ENCODE measurements around the gene MAML3. TPM values are rescaled to one million over a fixed set of nuclear protein-coding genes. Genes with fewer than 3 reads are reported as not detected.
A peak's percentile ranks its signal among the peaks of the same experiment; 100 is the strongest.

Gene MAML3
- total RNA-seq, 2 experiments from 2014 or later, result 2.5 to 2.9 TPM

- H3K27ac Mint-ChIP-seq, result no peak overlapping the region
- CTCF ChIA-PET, result no interaction called here
- Histone ChIP-seq H3K27ac (ENCODE audit: low read depth in 1 of 2, low read length in 2 of 2) (no peak overlapping the region), H3K36me3 (ENCODE audit: insufficient read depth, low read length) (no peaks in the 10 kb centered on the region), H3K27me3 (ENCODE audit: control insufficient read depth in 1 of 2, insufficient read depth in 2 of 2, low read length in 2 of 2) (no peaks in the 10 kb centered on the region), H3K9me3 (ENCODE audit: control insufficient read depth in 1 of 2, insufficient read depth in 1 of 2, low read length in 2 of 2) (no peaks in the 10 kb centered on the region), H3K4me1 (ENCODE audit: insufficient read depth, low read length) (no peaks in the 10 kb centered on the region), H3K4me3 (ENCODE audit: low read length) (no peak overlapping the region)
- H3K4me1 Mint-ChIP-seq (ENCODE audit: low read depth), result no peaks in the 10 kb centered on the region
- POLR2A ChIA-PET, result no interaction called here
- no peaks in the 10 kb centered on the region for H3K9me3 Mint-ChIP-seq
- no peak for TF ChIP-seq CTCF (IDR thresholded peaks at IDR 0.05)
- no peaks in the 10 kb centered on the region for H3K27me3 Mint-ChIP-seq
- ATAC-seq (ENCODE audit: poor library complexity) (no peak), DNase-seq (peak in 2 of 14 experiments; percentile 31 to 42)
- H3K36me3 Mint-ChIP-seq (ENCODE audit: low read depth), result no peaks in the 10 kb centered on the region
- intact Hi-C loops (cut with DNase I, micrococcal nuclease), result no loop called here
- no peak overlapping the region for H3K4me3 Mint-ChIP-seq
These were observed 280.7 kb downstream of the MAML3 start for GRCh38 chr4:139873111-139873860.

DNA sequence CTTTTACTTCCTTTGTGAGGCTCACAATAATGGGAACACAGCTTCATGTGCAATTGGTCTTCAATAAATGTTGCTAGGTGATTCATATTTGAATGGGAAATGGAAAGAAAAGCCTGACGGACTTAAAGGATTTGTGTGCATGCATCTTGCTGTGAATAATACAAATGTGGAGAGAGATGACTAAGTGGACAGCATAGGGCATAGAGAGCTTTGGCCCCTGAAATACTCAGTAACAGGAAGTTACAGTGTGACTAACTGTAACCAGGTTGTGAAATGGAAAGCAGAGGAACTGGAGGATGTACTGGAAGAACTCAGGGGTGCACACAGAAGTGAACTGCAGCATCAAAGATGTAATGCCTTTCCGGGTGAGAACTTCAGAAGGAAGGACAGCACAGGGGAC, 281.7 kb downstream of the MAML3 start:
- Histone ChIP-seq H3K4me1 (ENCODE audit: insufficient read depth, low read length) (no peaks in the 10 kb centered on the region), H3K27me3 (ENCODE audit: control insufficient read depth in 1 of 2, insufficient read depth in 2 of 2, low read length in 2 of 2) (no peaks in the 10 kb centered on the region), H3K36me3 (ENCODE audit: insufficient read depth, low read length) (no peaks in the 10 kb centered on the region), H3K4me3 (ENCODE audit: low read length) (no peak overlapping the region), H3K9me3 (ENCODE audit: control insufficient read depth in 1 of 2, insufficient read depth in 1 of 2, low read length in 2 of 2) (no peaks in the 10 kb centered on the region), H3K27ac (ENCODE audit: low read depth in 1 of 2, low read length in 2 of 2) (no peak overlapping the region)
- CTCF ChIA-PET, result no interaction called here
- intact Hi-C loops (cut with DNase I, micrococcal nuclease), result no loop called here
- H3K27ac Mint-ChIP-seq, result no peak overlapping the region
- no peak overlapping the region for H3K4me3 Mint-ChIP-seq
- POLR2A ChIA-PET, result no interaction called here
- DNase-seq, result peak in 3 of 14 experiments; percentile 9 to 65 (median 49)
- H3K4me1 Mint-ChIP-seq (ENCODE audit: low read depth), result no peaks in the 10 kb centered on the region
- no peaks in the 10 kb centered on the region for H3K27me3 Mint-ChIP-seq
- H3K9me3 Mint-ChIP-seq, result no peaks in the 10 kb centered on the region
- no peak for ATAC-seq (ENCODE audit: poor library complexity)
- H3K36me3 Mint-ChIP-seq (ENCODE audit: low read depth), result no peaks in the 10 kb centered on the region
- no peak for TF ChIP-seq CTCF (IDR thresholded peaks at IDR 0.05)

GRCh38 chr4:139869810-139870209, 284.2 kb downstream of the MAML3 start:
- no peak overlapping the region for H3K4me3 ChIP-seq (ENCODE audit: low read length)
- H3K4me1 ChIP-seq (ENCODE audit: insufficient read depth, low read length), result no peaks in the 10 kb centered on the region
- DNase-seq (no peak), ATAC-seq (ENCODE audit: poor library complexity) (no peak)
- H3K36me3 ChIP-seq (ENCODE audit: insufficient read depth, low read length), result no peaks in the 10 kb centered on the region
- Mint-ChIP-seq H3K27me3 (no peaks in the 10 kb centered on the region), H3K4me1 (ENCODE audit: low read depth) (no peaks in the 10 kb centered on the region), H3K9me3 (no peaks in the 10 kb centered on the region), H3K4me3 (no peak overlapping the region), H3K36me3 (ENCODE audit: low read depth) (no peaks in the 10 kb centered on the region), H3K27ac (no peak overlapping the region)
- H3K27me3 ChIP-seq (ENCODE audit: control insufficient read depth in 1 of 2, insufficient read depth in 2 of 2, low read length in 2 of 2), result no peaks in the 10 kb centered on the region
- CTCF ChIA-PET, result no interaction called here
- H3K27ac ChIP-seq (ENCODE audit: low read depth in 1 of 2, low read length in 2 of 2), result no peak overlapping the region
- intact Hi-C loops (cut with DNase I, micrococcal nuclease), result no loop called here
- no peaks in the 10 kb centered on the region for H3K9me3 ChIP-seq (ENCODE audit: control insufficient read depth in 1 of 2, insufficient read depth in 1 of 2, low read length in 2 of 2)
- POLR2A ChIA-PET, result no interaction called here
- no peak for TF ChIP-seq CTCF (IDR thresholded peaks at IDR 0.05)

Data from CD4-positive, alpha-beta T cell (primary cell).